ENCODE measurements around the gene KLHL24.

- TF ChIP-seq POLR2A (IDR thresholded peaks at IDR 0.05): no peak
- TF ChIP-seq CTCF (IDR thresholded peaks at IDR 0.05): no peak
These were observed 60.3 kb downstream of the KLHL24 start for GRCh38 chr3:183695569-183696364.

Data from testis (tissue), 2 donors.